ENCODE data around the gene TMEM184B.

DNA sequence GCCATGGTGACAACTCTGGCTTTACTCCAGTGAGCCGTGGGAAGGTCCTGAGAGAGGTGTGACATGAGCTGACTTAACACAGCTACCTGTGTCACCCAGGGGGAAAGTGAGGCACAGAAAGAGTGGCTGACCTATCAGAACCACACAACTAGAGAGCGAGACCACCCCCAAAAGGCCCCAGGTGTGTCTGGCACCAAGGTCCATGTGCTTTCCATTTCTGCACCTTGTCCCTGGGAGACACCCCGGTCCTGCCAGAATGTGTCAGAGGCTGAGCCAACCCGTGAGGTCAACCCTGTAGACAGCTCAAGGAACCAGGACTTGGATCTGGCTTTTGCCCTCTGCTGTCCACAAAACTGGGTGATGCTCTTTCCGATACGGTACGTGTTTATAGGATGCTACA lies 61.3 kb downstream of the TMEM184B start:
- TF ChIP-seq EZH2 (IDR thresholded peaks at IDR 0.05; ENCODE audit: low read length): no peak
- TF ChIP-seq, protein P1, sequence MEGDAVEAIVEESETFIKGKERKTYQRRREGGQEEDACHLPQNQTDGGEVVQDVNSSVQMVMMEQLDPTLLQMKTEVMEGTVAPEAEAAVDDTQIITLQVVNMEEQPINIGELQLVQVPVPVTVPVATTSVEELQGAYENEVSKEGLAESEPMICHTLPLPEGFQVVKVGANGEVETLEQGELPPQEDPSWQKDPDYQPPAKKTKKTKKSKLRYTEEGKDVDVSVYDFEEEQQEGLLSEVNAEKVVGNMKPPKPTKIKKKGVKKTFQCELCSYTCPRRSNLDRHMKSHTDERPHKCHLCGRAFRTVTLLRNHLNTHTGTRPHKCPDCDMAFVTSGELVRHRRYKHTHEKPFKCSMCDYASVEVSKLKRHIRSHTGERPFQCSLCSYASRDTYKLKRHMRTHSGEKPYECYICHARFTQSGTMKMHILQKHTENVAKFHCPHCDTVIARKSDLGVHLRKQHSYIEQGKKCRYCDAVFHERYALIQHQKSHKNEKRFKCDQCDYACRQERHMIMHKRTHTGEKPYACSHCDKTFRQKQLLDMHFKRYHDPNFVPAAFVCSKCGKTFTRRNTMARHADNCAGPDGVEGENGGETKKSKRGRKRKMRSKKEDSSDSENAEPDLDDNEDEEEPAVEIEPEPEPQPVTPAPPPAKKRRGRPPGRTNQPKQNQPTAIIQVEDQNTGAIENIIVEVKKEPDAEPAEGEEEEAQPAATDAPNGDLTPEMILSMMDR (optimal IDR thresholded peaks at IDR 0.05 in 1 of 3, IDR thresholded peaks at IDR 0.05 in 1 of 3, conservative IDR thresholded peaks at IDR 0.05 in 1 of 3; ENCODE audit: extremely low read depth in 1 of 3, insufficient read depth in 2 of 3, low read length in 3 of 3): no peak

Measured in keratinocyte (primary cell).